GM23248 (cell line): ENCODE results near the gene C12orf43. TPM values are rescaled to one million over a fixed set of nuclear protein-coding genes. Genes with fewer than 3 reads are reported as not detected.

Experiments
- DNase-seq: peaks from one replicate; pipeline ENCODE4 v3.0.0-alpha.2; 2015
- H2AFZ ChIP-seq: fragments of 200-600 bp; sonication (generic); 2 replicates; pipeline ENCODE4 v1.6.1; 2016; ENCODE audit warnings: antibody characterized with exemption
- H3F3A ChIP-seq: fragments of 200-600 bp; sonication (generic); 2 replicates; pipeline ENCODE4 v1.6.1; 2016; ENCODE audit warnings: mild to moderate bottlenecking, antibody characterized with exemption, mixed run types; ENCODE audit not compliant: insufficient read depth
- H3K27ac ChIP-seq: fragments of 200-600 bp; sonication (generic); 2 replicates; pipeline ENCODE4 v1.5.1; 2016; ENCODE audit warnings: mild to moderate bottlenecking
- H3K27me3 ChIP-seq: fragments of 200-600 bp; sonication (generic); replicated peaks from 2 replicates; pipeline ENCODE4 v1.6.1; 2016; ENCODE audit warnings: mild to moderate bottlenecking; ENCODE audit not compliant: insufficient read depth
- H3K36me3 ChIP-seq: fragments of 200-600 bp; sonication (generic); 2 replicates; pipeline ENCODE4 v1.6.1; 2016; ENCODE audit warnings: low read depth, mild to moderate bottlenecking
- H3K4me1 ChIP-seq: fragments of 200-600 bp; sonication (generic); 2 replicates; pipeline ENCODE4 v1.6.1; 2016; ENCODE audit warnings: mild to moderate bottlenecking; ENCODE audit not compliant: insufficient read depth
- H3K4me2 ChIP-seq: fragments of 200-600 bp; sonication (generic); one replicate; pipeline ENCODE4 v1.6.1; 2016; ENCODE audit warnings: mild to moderate bottlenecking; ENCODE audit not compliant: unreplicated experiment
- H3K4me3 ChIP-seq: fragments of 200-600 bp; sonication (generic); 2 replicates; pipeline ENCODE4 v1.5.1; 2016; ENCODE audit warnings: mild to moderate bottlenecking
- H3K79me2 ChIP-seq: fragments of 200-600 bp; sonication (generic); 2 replicates; pipeline ENCODE4 v1.6.1; 2016; ENCODE audit warnings: mild to moderate bottlenecking; ENCODE audit not compliant: insufficient read depth
- H3K9ac ChIP-seq: fragments of 200-600 bp; sonication (generic); 2 replicates; pipeline ENCODE4 v1.6.1; 2016; ENCODE audit warnings: mild to moderate bottlenecking
- H3K9me2 ChIP-seq: fragments of 200-600 bp; sonication (generic); 2 replicates; pipeline ENCODE4 v1.6.1; 2016; ENCODE audit warnings: mixed run types, mild to moderate bottlenecking, moderate library complexity; ENCODE audit not compliant: insufficient read depth
- H3K9me3 ChIP-seq: fragments of 200-600 bp; sonication (generic); one replicate; pipeline ENCODE4 v1.6.1; 2017; ENCODE audit warnings: low read depth
- H4K20me1 ChIP-seq: fragments of 200-600 bp; sonication (generic); 2 replicates; pipeline ENCODE4 v1.6.0; 2016; ENCODE audit not compliant: insufficient read depth
- EZH2 ChIP-seq: fragments of 200-600 bp; sonication (generic); IDR thresholded peaks from 2 replicates; pipeline ENCODE4 v1.6.1; 2018; ENCODE audit warnings: antibody characterized with exemption, mild to moderate bottlenecking; ENCODE audit not compliant: insufficient read depth, poor library complexity, severe bottlenecking
- EZH2phosphoT487 ChIP-seq: fragments of 200-600 bp; sonication (generic); IDR thresholded peaks from 2 replicates; pipeline ENCODE4 v1.6.1; 2018; ENCODE audit warnings: antibody characterized with exemption, moderate library complexity, mild to moderate bottlenecking, low read depth; ENCODE audit not compliant: insufficient read depth
- WGBS, 2 experiments: methylation state at CpG; one replicate each; pipeline ENCODE4 v1.1.6; 2015 to 2017; ENCODE audit warnings: low lambda C conversion rate in 2 of 2, low coverage in 1 of 2; ENCODE audit errors: missing lambda C conversion rate in 2 of 2; 5-methylcytosine and 5-hydroxymethylcytosine counted together
- in situ Hi-C: fragments of 300-500 bp; cut with MboI; formaldehyde crosslinking; loops from 2 replicates; pipeline ENCODE4 v1.15.0; 2020
- polyA plus RNA-seq: library from polyadenylated mRNA; unstranded; fragments of >200 nt; fragmentation: Nextera tagmentation; extraction: Ambion mirVana; gene quantifications from 2 replicates; pipeline ENCODE4 v1.2.1, GENCODE V29; 2016
- total RNA-seq: library from RNA; depleted of rRNA; stranded (reverse); fragments of >200 nt; shearing (Covaris generic); gene quantifications from 2 replicates; pipeline ENCODE4 v1.2.3, GENCODE V29; 2014

The C12orf43 gene
- total and polyA plus RNA-seq, 2 experiments from 2014 or later: 12.4 to 16.6 TPM

DNA sequence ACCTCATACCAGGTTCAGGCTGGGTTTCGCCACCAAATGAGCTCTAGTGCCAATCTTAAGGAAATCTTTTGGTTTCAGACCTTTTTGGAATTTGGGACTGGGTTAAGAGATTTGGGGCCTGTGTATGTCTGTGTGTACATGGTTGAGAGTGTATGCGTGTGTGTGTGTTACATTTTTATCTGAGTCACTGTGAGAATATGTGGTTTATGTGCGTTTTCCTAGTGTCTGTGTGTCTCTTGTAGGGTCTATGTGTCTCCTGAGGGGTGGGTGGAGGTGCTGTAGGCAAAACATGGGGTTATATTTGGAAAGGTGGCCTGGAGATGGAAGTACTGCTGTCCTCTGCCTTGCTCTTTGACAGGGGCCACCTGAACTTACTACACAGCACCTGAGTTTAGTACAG is 17.9 kb downstream of the C12orf43 start:
- TF ChIP-seq EZH2phosphoT487 (no peak), EZH2 (no peak)
- H3K9ac ChIP-seq: no peak overlapping the region
- H3K4me1 ChIP-seq: no peaks in the 10 kb centered on the region
- in situ Hi-C loops: no loop called here
- no peaks in the 10 kb centered on the region for H3F3A ChIP-seq
- 40 to 47% methylated on average over 3 of the region's 3 CpGs for WGBS, 2 experiments
- peaks cover 12% of the 10 kb centered on the region; the same call in 1 of the 2 replicates for H3K27me3 ChIP-seq
- H2AFZ ChIP-seq: no peak overlapping the region
- H3K4me3 ChIP-seq: no peak overlapping the region
- H4K20me1 ChIP-seq: no peaks in the 10 kb centered on the region
- H3K36me3 ChIP-seq: no peaks in the 10 kb centered on the region
- H3K4me2 ChIP-seq: no peak overlapping the region
- no peaks in the 10 kb centered on the region for H3K9me3 ChIP-seq
- H3K79me2 ChIP-seq: no peaks in the 10 kb centered on the region
- DNase-seq: no peak
- H3K9me2 ChIP-seq: no peaks in the 10 kb centered on the region
- no peak overlapping the region for H3K27ac ChIP-seq

DNA sequence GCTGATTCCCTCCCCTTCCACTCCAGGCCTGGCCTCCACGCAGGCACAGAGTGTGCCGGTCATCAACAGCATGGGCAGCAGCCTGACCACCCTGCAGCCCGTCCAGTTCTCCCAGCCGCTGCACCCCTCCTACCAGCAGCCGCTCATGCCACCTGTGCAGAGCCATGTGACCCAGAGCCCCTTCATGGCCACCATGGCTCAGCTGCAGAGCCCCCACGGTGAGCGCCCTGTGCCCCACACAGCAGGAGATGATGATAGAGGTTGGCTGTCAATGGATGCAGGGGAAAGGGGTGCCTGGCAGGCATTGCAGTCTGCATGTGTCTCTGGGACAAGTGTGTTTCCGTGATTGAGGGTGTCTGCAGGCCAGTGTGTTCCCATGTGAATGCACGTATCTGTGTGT is 18.8 kb downstream of the C12orf43 start:
- peaks cover 12% of the 10 kb centered on the region; the same call in 1 of the 2 replicates for H3K27me3 ChIP-seq
- no peaks in the 10 kb centered on the region for H3K9me2 ChIP-seq
- H2AFZ ChIP-seq: no peak overlapping the region
- H3K27ac ChIP-seq: no peak overlapping the region
- no peak overlapping the region for H3K4me2 ChIP-seq
- no peak overlapping the region for H3K4me3 ChIP-seq
- no peaks in the 10 kb centered on the region for H3F3A ChIP-seq
- 47 to 49% methylated on average over 8 of the region's 9 CpGs for WGBS, 2 experiments
- no peaks in the 10 kb centered on the region for H3K4me1 ChIP-seq
- no peaks in the 10 kb centered on the region for H3K9me3 ChIP-seq
- H3K36me3 ChIP-seq: no peaks in the 10 kb centered on the region
- H3K79me2 ChIP-seq: no peaks in the 10 kb centered on the region
- in situ Hi-C loops: no loop called here
- TF ChIP-seq EZH2phosphoT487 (no peak), EZH2 (no peak)
- H3K9ac ChIP-seq: no peak overlapping the region
- H4K20me1 ChIP-seq: no peaks in the 10 kb centered on the region
- no peak for DNase-seq

DNA sequence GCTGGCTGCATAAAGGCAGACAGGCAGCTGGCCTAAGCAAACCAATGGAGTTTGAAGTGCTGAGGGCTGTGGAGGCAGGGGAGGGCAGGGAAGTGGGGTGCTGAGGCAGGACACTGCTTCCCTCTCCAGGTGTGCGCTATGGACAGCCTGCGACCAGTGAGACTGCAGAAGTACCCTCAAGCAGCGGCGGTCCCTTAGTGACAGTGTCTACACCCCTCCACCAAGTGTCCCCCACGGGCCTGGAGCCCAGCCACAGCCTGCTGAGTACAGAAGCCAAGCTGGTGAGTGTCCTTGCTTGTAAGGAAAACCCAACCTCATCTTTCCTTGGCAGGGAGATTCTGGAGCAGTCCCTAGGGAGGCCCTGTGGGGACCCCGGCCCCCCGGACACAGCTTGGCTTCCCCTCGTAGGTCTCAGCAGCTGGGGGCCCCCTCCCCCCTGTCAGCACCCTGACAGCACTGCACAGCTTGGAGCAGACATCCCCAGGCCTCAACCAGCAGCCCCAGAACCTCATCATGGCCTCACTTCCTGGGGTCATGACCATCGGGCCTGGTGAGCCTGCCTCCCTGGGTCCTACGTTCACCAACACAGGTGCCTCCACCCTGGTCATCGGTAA is 20.0 kb downstream of the C12orf43 start:
- H3K4me2 ChIP-seq: no peak overlapping the region
- WGBS, 2 experiments: 70 to 71% methylated on average over 10 to 11 of the region's 11 CpGs
- H3K9me3 ChIP-seq: no peaks in the 10 kb centered on the region
- no peaks in the 10 kb centered on the region for H3F3A ChIP-seq
- DNase-seq: no peak
- H2AFZ ChIP-seq: no peak overlapping the region
- in situ Hi-C loops: no loop called here
- H3K9me2 ChIP-seq: no peaks in the 10 kb centered on the region
- H3K4me3 ChIP-seq: no peak overlapping the region
- H4K20me1 ChIP-seq: no peaks in the 10 kb centered on the region
- H3K79me2 ChIP-seq: no peaks in the 10 kb centered on the region
- TF ChIP-seq EZH2phosphoT487: no peak
- H3K36me3 ChIP-seq: no peaks in the 10 kb centered on the region
- no peak overlapping the region for H3K27ac ChIP-seq
- no peaks in the 10 kb centered on the region for H3K4me1 ChIP-seq
- no peak overlapping the region for H3K9ac ChIP-seq
- H3K27me3 ChIP-seq: peaks cover 15% of the 10 kb centered on the region; the same call in 1 of the 2 replicates

DNA sequence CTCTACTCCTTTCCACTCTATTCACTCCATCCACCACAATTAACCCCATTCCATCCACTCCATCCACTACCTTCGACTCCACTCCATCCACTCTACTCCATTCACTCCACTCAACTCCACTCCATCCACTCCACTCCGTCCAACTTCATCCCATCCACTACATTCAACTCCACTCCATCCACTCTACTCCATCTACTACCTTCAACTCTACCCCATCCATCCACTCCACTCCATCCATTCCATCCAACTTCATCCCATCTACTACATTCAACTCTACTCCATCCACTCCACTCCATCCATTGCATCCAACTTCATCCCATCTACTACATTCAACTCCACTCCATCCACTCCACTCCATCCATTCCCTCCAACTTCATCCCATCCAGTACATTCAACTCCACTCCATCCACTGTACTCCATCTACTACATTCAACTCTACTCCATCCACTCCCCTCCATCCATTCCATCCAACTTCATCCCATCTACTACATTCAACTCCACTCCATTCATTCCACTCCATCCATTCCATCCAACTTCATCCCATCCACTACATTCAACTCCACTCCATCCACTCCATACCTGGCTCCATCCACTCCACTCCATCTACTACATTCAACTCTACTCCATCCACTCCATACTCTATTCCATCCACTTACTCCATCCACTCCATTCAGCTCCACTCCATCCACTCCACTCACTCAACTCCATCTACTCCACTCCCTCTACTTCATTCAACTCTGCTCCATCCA is 21.5 kb downstream of the C12orf43 start:
- Histone ChIP-seq H3K79me2 (no peaks in the 10 kb centered on the region), H3K9me2 (no peaks in the 10 kb centered on the region), H3K4me2 (no peak overlapping the region), H3K27me3 (peaks cover 15% of the 10 kb centered on the region; the same call in 1 of the 2 replicates), H3F3A (no peaks in the 10 kb centered on the region), H3K4me1 (no peaks in the 10 kb centered on the region), H3K4me3 (no peak overlapping the region), H3K9ac (no peak overlapping the region), H3K9me3 (no peaks in the 10 kb centered on the region), H2AFZ (no peak overlapping the region), H4K20me1 (no peaks in the 10 kb centered on the region), H3K36me3 (no peaks in the 10 kb centered on the region), H3K27ac (no peak overlapping the region)
- in situ Hi-C loops: no loop called here
- no peak for DNase-seq
- WGBS, 2 experiments: 68 to 70% methylated on average over 2 of the region's 2 CpGs
- TF ChIP-seq EZH2 (no peak), EZH2phosphoT487 (no peak)
